ENCODE data around the gene KCNIP3. TPM values are rescaled to one million over a fixed set of nuclear protein-coding genes. Genes with fewer than 3 reads are reported as not detected.

KCNIP3 gene
- total RNA-seq, 1 donor from 2014 or later: not detected

DNA sequence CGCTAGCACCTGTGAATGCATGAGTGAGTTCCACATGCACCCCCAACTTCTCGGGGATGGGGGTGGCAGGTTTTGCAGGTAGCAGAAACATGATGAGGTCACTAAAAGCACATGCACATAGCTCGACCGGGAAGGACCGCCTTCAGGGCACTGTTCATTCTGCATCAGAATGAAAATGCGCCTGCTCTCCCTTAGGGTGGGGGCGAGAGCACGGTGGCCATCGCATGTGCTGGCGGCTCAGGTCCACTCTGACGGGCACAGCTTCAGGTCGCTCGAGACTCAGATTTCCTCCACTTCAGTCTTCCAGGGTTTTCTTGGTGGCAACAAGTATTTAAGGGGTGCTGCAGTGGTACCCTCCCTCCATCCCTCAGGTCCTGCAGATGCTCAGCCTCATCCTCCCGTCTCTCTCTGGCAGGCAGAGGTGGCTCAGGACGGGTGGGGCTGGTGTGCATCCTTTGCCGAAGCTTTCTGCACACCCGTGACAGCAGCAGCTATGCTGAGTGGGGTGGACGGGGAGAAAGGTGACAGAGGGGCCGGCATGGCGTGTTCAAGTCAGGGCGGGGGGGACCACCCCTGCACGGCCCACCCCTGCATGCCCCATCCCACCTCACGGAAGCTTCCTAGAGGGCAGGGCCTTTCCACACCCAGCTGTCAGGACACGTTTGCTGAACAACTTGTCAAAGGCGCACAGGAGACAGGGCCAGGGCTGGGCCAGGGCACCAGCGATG lies 14.8 kb downstream of the KCNIP3 start:
- Mint-ChIP-seq H3K9me3 (no peaks in the 10 kb centered on the region), H3K36me3 (ENCODE audit: low read depth) (no peaks in the 10 kb centered on the region), H3K4me1 (no peaks in the 10 kb centered on the region), H3K4me3 (no peak overlapping the region), H3K27ac (no peak overlapping the region), H3K27me3 (no peaks in the 10 kb centered on the region)
- TF ChIP-seq, protein P1, sequence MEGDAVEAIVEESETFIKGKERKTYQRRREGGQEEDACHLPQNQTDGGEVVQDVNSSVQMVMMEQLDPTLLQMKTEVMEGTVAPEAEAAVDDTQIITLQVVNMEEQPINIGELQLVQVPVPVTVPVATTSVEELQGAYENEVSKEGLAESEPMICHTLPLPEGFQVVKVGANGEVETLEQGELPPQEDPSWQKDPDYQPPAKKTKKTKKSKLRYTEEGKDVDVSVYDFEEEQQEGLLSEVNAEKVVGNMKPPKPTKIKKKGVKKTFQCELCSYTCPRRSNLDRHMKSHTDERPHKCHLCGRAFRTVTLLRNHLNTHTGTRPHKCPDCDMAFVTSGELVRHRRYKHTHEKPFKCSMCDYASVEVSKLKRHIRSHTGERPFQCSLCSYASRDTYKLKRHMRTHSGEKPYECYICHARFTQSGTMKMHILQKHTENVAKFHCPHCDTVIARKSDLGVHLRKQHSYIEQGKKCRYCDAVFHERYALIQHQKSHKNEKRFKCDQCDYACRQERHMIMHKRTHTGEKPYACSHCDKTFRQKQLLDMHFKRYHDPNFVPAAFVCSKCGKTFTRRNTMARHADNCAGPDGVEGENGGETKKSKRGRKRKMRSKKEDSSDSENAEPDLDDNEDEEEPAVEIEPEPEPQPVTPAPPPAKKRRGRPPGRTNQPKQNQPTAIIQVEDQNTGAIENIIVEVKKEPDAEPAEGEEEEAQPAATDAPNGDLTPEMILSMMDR (IDR thresholded peaks at IDR 0.05): no peak
- no peak for DNase-seq
- POLR2A ChIA-PET: no interaction called here
- intact Hi-C loops (cut with micrococcal nuclease): no loop called here
- CTCF ChIA-PET: no interaction called here
- no peak for ATAC-seq (ENCODE audit: low read depth)

DNA sequence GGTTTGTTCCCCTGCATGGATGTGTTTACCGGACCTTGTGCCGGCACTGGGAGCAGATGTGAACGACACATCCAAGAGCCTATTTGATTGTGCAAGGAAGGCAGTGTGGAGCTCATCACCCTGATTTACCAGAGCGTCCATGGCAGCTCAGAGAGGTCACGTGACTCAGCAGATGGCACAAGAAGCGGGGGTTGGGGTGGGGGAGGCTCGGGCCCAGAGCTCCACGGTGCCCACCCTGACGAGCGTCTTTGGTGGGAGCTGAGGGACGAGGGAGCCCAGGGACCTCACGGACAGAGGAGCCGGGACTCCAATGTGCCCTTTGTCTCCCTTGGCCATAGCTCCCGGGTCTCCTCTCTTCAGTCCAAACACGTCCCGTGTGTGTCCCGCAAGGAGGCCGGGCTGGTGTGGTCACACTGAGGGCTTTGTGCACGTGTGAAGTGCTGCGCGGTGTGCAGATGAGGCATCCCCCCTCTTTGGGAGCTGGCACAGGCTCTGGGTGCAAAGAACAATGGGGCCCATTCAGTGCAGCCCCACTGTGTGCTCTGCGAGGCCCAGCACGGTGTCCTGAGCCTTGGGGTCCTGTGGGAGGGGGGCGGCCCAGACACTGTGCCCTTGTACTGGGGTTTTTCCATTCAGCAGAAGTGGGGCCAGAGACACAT lies 15.5 kb downstream of the KCNIP3 start:
- CTCF ChIA-PET: no interaction called here

DNA sequence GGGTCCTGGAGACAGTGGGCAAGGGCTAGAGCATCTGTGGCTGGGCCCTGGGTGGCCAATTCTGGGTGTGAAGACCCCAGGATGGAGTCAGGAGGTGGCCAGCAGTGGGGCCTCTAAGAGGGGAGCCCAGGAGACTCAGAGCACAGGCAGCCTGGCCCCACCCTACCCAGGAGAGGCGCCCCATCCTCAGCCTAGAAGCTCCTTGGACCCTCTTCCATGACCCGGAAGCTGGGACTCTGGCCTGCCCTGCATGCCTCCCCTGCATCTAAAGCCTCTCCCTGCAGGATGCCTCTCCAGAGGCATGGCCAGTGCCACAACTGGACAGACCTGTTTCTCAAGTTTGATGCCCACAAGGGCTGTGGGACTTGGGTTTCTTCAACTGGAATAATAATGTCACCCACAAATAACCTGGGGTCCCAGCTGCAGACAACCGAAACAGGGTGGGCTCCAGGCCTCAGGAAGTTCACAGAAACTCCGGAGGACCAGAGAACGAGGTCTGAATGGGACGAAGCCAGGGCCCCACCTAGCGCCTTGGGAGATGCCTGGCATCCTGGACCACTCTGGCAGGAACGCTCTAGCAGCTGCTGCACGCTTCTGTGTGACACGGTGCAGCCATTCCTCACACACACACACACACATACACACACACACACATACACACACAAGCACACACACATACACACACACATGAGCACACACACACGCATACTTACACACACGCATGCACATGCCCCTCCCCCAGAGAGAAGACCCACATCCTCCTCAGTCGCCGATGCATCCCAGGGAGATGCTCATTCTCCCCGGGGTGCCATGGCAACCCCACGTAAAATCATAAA lies 16.4 kb downstream of the KCNIP3 start:
- Mint-ChIP-seq H3K4me1 (no peaks in the 10 kb centered on the region), H3K36me3 (ENCODE audit: low read depth) (no peaks in the 10 kb centered on the region), H3K9me3 (no peaks in the 10 kb centered on the region), H3K27me3 (no peaks in the 10 kb centered on the region), H3K27ac (no peak overlapping the region), H3K4me3 (no peak overlapping the region)
- TF ChIP-seq, protein P1 (IDR thresholded peaks at IDR 0.05): no peak
- intact Hi-C loops (cut with micrococcal nuclease): no loop called here
- POLR2A ChIA-PET: no interaction called here
- no peak for ATAC-seq (ENCODE audit: low read depth)
- CTCF ChIA-PET: no interaction called here
- DNase-seq: no peak

More for the DNA sequence above, 15.5 kb downstream of the KCNIP3 start:
- TF ChIP-seq, protein P1 (IDR thresholded peaks at IDR 0.05): no peak
- no peak for DNase-seq
- Mint-ChIP-seq H3K36me3 (ENCODE audit: low read depth) (no peaks in the 10 kb centered on the region), H3K27me3 (no peaks in the 10 kb centered on the region), H3K27ac (no peak overlapping the region), H3K9me3 (no peaks in the 10 kb centered on the region), H3K4me3 (no peak overlapping the region), H3K4me1 (no peaks in the 10 kb centered on the region)
- intact Hi-C loops (cut with micrococcal nuclease): no loop called here
- POLR2A ChIA-PET: no interaction called here
- ATAC-seq (ENCODE audit: low read depth): no peak

DNA sequence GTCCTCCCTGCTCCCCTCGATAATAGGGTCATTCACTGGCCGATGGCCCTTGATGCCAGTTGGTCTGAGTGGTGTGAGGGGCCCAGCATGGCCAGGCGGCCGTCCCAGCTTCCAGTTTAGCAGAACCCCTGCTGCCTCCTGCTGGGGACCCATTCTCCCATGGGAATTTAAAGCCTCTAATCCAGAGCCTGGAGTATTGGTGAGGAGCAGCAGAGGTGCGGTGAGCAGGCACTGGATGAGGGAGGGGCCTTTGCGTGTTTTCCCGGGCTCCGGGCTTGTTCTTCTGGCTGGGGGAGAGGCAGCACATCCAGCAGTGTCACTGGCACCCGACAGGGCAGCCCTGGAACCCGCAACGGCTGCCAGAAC lies 17.4 kb downstream of the KCNIP3 start:
- CTCF ChIA-PET: no interaction called here
- no peaks in the 10 kb centered on the region for H3K9me3 Mint-ChIP-seq
- H3K4me1 Mint-ChIP-seq: no peaks in the 10 kb centered on the region
- POLR2A ChIA-PET: no interaction called here
- no peaks in the 10 kb centered on the region for H3K27me3 Mint-ChIP-seq
- TF ChIP-seq, protein P1 (IDR thresholded peaks at IDR 0.05): no peak
- ATAC-seq (ENCODE audit: low read depth): no peak
- no peak overlapping the region for H3K4me3 Mint-ChIP-seq
- no peak overlapping the region for H3K27ac Mint-ChIP-seq
- DNase-seq: no peak
- H3K36me3 Mint-ChIP-seq (ENCODE audit: low read depth): no peaks in the 10 kb centered on the region
- intact Hi-C loops (cut with micrococcal nuclease): no loop called here

DNA sequence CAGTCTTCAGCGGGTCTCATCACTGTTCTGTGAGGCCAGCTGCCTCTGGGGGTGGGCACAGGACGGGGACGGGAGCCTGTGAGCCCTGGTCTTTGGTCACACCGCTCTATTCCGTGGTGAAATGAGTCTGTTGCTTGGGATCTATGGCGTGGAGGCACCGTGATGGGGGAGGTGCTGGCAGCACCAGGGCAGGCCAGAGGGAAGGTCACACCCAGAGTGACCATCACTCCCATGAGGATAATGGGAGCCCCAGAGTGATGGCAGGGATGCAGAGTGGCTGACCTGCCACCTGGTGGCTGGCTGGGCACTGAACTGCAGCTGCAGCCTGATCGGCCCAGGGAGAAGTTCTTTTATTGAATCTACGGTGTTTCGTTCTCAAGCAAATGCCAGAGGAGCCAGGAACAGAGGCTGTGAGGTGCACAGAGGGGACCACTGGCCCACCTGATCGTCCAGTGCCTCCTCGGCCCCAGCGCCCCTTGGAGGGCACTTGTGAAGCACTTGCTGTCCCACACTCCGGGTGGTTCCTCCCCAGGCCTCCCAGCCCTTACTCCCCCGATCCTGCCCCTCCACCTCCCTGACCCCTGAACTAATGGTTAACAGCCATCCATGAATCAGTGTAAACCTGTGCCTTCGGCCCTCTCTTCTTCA lies 17.9 kb downstream of the KCNIP3 start:
- TF ChIP-seq, protein P1 (IDR thresholded peaks at IDR 0.05): no peak
- no peaks in the 10 kb centered on the region for H3K4me1 Mint-ChIP-seq

More for the DNA sequence above, 17.9 kb downstream of the KCNIP3 start:
- H3K4me3 Mint-ChIP-seq: no peak overlapping the region
- intact Hi-C loops (cut with micrococcal nuclease): no loop called here
- H3K36me3 Mint-ChIP-seq (ENCODE audit: low read depth): no peaks in the 10 kb centered on the region
- no peak overlapping the region for H3K27ac Mint-ChIP-seq
- POLR2A ChIA-PET: no interaction called here
- CTCF ChIA-PET: no interaction called here
- H3K9me3 Mint-ChIP-seq: no peaks in the 10 kb centered on the region
- H3K27me3 Mint-ChIP-seq: no peaks in the 10 kb centered on the region
- no peak for DNase-seq
- no peak for ATAC-seq (ENCODE audit: low read depth)
